Measurements from ENCODE around the gene FREM3. TPM values are rescaled to one million over a fixed set of nuclear protein-coding genes. Genes with fewer than 3 reads are reported as not detected.

Gene FREM3
- total RNA-seq, 1 donor from 2014 or later = not detected

GRCh38 chr4:143575331-143575730 is 125.1 kb downstream of the FREM3 start:
- Histone ChIP-seq H3K27me3 (no peaks in the 10 kb centered on the region), H3K4me1 (no peaks in the 10 kb centered on the region), H3K9me3 (no peaks in the 10 kb centered on the region), H3K4me3 (no peak overlapping the region), H3K27ac (no peak overlapping the region), H3K36me3 (no peaks in the 10 kb centered on the region)
- DNase-seq (ENCODE audit: extremely low spot score in 2 of 2) = no peak
- intact Hi-C loops (cut with DNase I) = no loop called here
- TF ChIP-seq POLR2AphosphoS5 (IDR thresholded peaks at IDR 0.05; ENCODE audit: insufficient read depth in 1 of 2, low read depth in 1 of 2) (no peak), POLR2A (IDR thresholded peaks at IDR 0.05) (no peak), CTCF (IDR thresholded peaks at IDR 0.05) (no peak)

GRCh38 chr4:143564472-143564871 is 136.0 kb downstream of the FREM3 start:
- no peak for DNase-seq (ENCODE audit: extremely low spot score in 2 of 2)
- TF ChIP-seq CTCF (IDR thresholded peaks at IDR 0.05) (no peak), POLR2AphosphoS5 (IDR thresholded peaks at IDR 0.05; ENCODE audit: insufficient read depth in 1 of 2, low read depth in 1 of 2) (no peak), POLR2A (IDR thresholded peaks at IDR 0.05) (no peak)
- Histone ChIP-seq H3K9me3 (no peaks in the 10 kb centered on the region), H3K4me3 (no peak overlapping the region), H3K27me3 (no peaks in the 10 kb centered on the region), H3K36me3 (no peaks in the 10 kb centered on the region), H3K4me1 (peaks cover 5% of the 10 kb centered on the region), H3K27ac (no peak overlapping the region)
- intact Hi-C loops (cut with DNase I) = no loop called here

- intact Hi-C loops (cut with DNase I) = no loop called here
Measured at GRCh38 chr4:143559757-143560147, 140.7 kb downstream of the FREM3 start.

GRCh38 chr4:143558823-143559756 is 141.4 kb downstream of the FREM3 start:
- TF ChIP-seq POLR2AphosphoS5 (IDR thresholded peaks at IDR 0.05; ENCODE audit: insufficient read depth in 1 of 2, low read depth in 1 of 2) = peak in 1 of 2 donors; percentile 51
- no peak for TF ChIP-seq POLR2A (IDR thresholded peaks at IDR 0.05)
- peak in 2 of 3 experiments; percentile 7 to 46 for TF ChIP-seq CTCF (IDR thresholded peaks at IDR 0.05)
- Histone ChIP-seq H3K4me3 (peak overlapping the region; percentile 48 to 61), H3K36me3 (peaks cover 0 to 7% of the 10 kb centered on the region in 2 donors), H3K27ac (peak overlapping the region; percentile 4), H3K4me1 (peaks cover 6% of the 10 kb centered on the region), H3K27me3 (no peaks in the 10 kb centered on the region), H3K9me3 (no peaks in the 10 kb centered on the region)
- no peak for DNase-seq (ENCODE audit: extremely low spot score in 2 of 2)
- intact Hi-C loops (cut with DNase I) = no loop called here

More at GRCh38 chr4:143559757-143560147, 140.7 kb downstream of the FREM3 start:
- H3K36me3 ChIP-seq = peaks cover 0 to under 1% of the 10 kb centered on the region in 2 donors
- no peak overlapping the region for H3K27ac ChIP-seq
- peaks cover 6% of the 10 kb centered on the region for H3K4me1 ChIP-seq
- DNase-seq (ENCODE audit: extremely low spot score in 2 of 2) = no peak
- peak overlapping the region; percentile 48 to 61 for H3K4me3 ChIP-seq
- no peaks in the 10 kb centered on the region for H3K9me3 ChIP-seq
- no peaks in the 10 kb centered on the region for H3K27me3 ChIP-seq
- no peak for TF ChIP-seq POLR2A (IDR thresholded peaks at IDR 0.05)
- TF ChIP-seq CTCF (IDR thresholded peaks at IDR 0.05) = no peak
- TF ChIP-seq POLR2AphosphoS5 (IDR thresholded peaks at IDR 0.05; ENCODE audit: insufficient read depth in 1 of 2, low read depth in 1 of 2) = no peak

- no peak for DNase-seq (ENCODE audit: extremely low spot score in 2 of 2)
- peaks cover 3 to 13% of the 10 kb centered on the region in 2 donors for H3K36me3 ChIP-seq
- intact Hi-C loops (cut with DNase I) = no loop called here
- no peaks in the 10 kb centered on the region for H3K27me3 ChIP-seq
- H3K4me1 ChIP-seq = peaks cover 6% of the 10 kb centered on the region
- H3K9me3 ChIP-seq = no peaks in the 10 kb centered on the region
- no peak overlapping the region for H3K4me3 ChIP-seq
- TF ChIP-seq CTCF (IDR thresholded peaks at IDR 0.05) (no peak), POLR2A (IDR thresholded peaks at IDR 0.05) (no peak), POLR2AphosphoS5 (IDR thresholded peaks at IDR 0.05; ENCODE audit: insufficient read depth in 1 of 2, low read depth in 1 of 2) (no peak)
- H3K27ac ChIP-seq = no peak overlapping the region
Measured at GRCh38 chr4:143558286-143558685, 142.2 kb downstream of the FREM3 start.

Data from vagina (tissue), 2 donors.